Neural cell (in vitro differentiated cells): ENCODE data around the gene TBKBP1. TPM values are rescaled to one million over a fixed set of nuclear protein-coding genes. Genes with fewer than 3 reads are reported as not detected.

Experiments used
- H2AFZ ChIP-seq: fragments of 200-600, 300-800 bp; sonication (generic), shearing (Covaris generic); 2 replicates; pipeline ENCODE4 v1.6.0; 2014; ENCODE audit warnings: low read depth, mild to moderate bottlenecking, antibody characterized with exemption, low read length, moderate library complexity
- H3F3A ChIP-seq: fragments of 200-600 bp; shearing (Covaris generic); 2 replicates; pipeline ENCODE4 v1.6.1; 2016; ENCODE audit warnings: mild to moderate bottlenecking, moderate library complexity, mixed read lengths, antibody characterized with exemption, low read length; ENCODE audit not compliant: insufficient read depth, poor library complexity, severe bottlenecking
- H3K27ac ChIP-seq: fragments of 200-600, 300-800 bp; sonication (generic), shearing (Covaris generic); 2 replicates; pipeline ENCODE4 v1.5.1; 2014; ENCODE audit warnings: mild to moderate bottlenecking, low read length, moderate library complexity
- H3K27me3 ChIP-seq: fragments of 300-800, 200-600 bp; sonication (generic), shearing (Covaris generic); 2 replicates; pipeline ENCODE4 v1.6.0; 2014; ENCODE audit warnings: mild to moderate bottlenecking, low read depth, low read length, moderate library complexity; ENCODE audit not compliant: insufficient read depth
- H3K36me3 ChIP-seq: fragments of 300-800, 200-600 bp; sonication (generic), shearing (Covaris generic); 2 replicates; pipeline ENCODE4 v1.5.1; 2014; ENCODE audit warnings: mild to moderate bottlenecking, antibody characterized with exemption, low read length, moderate library complexity; ENCODE audit not compliant: insufficient read depth
- H3K4me2 ChIP-seq: fragments of 300-800, 200-600 bp; sonication (generic), shearing (Covaris generic); 2 replicates; pipeline ENCODE4 v1.6.0; 2014; ENCODE audit warnings: mild to moderate bottlenecking, low read length
- H3K4me3 ChIP-seq: fragments of 300-800, 200-600 bp; sonication (generic), shearing (Covaris generic); 2 replicates; pipeline ENCODE4 v1.5.1; 2014; ENCODE audit warnings: mild to moderate bottlenecking, low read length, moderate library complexity
- H3K79me2 ChIP-seq: fragments of 200-600 bp; shearing (Covaris generic); replicated peaks from 2 replicates; pipeline ENCODE4 v1.6.0; 2014; ENCODE audit warnings: mild to moderate bottlenecking, low read length, moderate library complexity; ENCODE audit not compliant: insufficient read depth
- H3K9ac ChIP-seq: fragments of 300-800, 200-600 bp; sonication (generic), shearing (Covaris generic); 2 replicates; pipeline ENCODE4 v1.6.1; 2016; ENCODE audit warnings: mild to moderate bottlenecking, low read length, mixed read lengths
- H3K9me2 ChIP-seq: fragments of 200-600 bp; shearing (Covaris generic); 2 replicates; pipeline ENCODE4 v1.6.1; 2016; ENCODE audit warnings: mild to moderate bottlenecking, low read length, mixed read lengths; ENCODE audit not compliant: insufficient read depth
- H3K9me3 ChIP-seq: fragments of 200-600, 300-800 bp; sonication (generic), shearing (Covaris generic); 2 replicates; pipeline ENCODE4 v1.6.1; 2016; ENCODE audit warnings: mild to moderate bottlenecking, mixed run types, low read length, moderate library complexity, mixed read lengths
- H4K20me1 ChIP-seq: fragments of 200-600 bp; shearing (Covaris generic); 2 replicates; pipeline ENCODE4 v1.6.1; 2016; ENCODE audit warnings: mild to moderate bottlenecking, mixed run types; ENCODE audit not compliant: insufficient read depth
- CTCF ChIP-seq: fragments of 450-650 bp; IDR thresholded peaks from 2 replicates; pipeline ENCODE4 v1.5.1; 2014; ENCODE audit warnings: antibody characterized with exemption, mild to moderate bottlenecking, moderate library complexity; ENCODE audit not compliant: poor library complexity, severe bottlenecking
- EP300 ChIP-seq: fragments of 450-650 bp; conservative IDR thresholded peaks from 2 replicates; pipeline ENCODE4 v1.6.1; 2014; ENCODE audit warnings: antibody characterized with exemption, mild to moderate bottlenecking, moderate library complexity; ENCODE audit not compliant: poor library complexity, severe bottlenecking
- EZH2 ChIP-seq: fragments of 200-600, 300-800 bp; shearing (Covaris generic), sonication (generic); IDR thresholded peaks from 2 replicates; pipeline ENCODE4 v1.6.1; 2014; ENCODE audit warnings: antibody characterized with exemption, low read length, borderline replicate concordance, mild to moderate bottlenecking; ENCODE audit not compliant: insufficient read depth, poor library complexity, severe bottlenecking
- MXI1 ChIP-seq: fragments of 450-650 bp; conservative IDR thresholded peaks from 2 replicates; pipeline ENCODE4 v1.6.1; 2014; ENCODE audit warnings: antibody characterized with exemption, mild to moderate bottlenecking; ENCODE audit not compliant: poor library complexity, severe bottlenecking
- POLR2AphosphoS5 ChIP-seq: IDR thresholded peaks from 2 replicates; pipeline ENCODE4 v1.6.1; 2012
- RAD21 ChIP-seq: fragments of 450-650 bp; conservative IDR thresholded peaks from 2 replicates; pipeline ENCODE4 v1.6.1; 2014; ENCODE audit warnings: antibody characterized with exemption, mild to moderate bottlenecking, moderate library complexity
- REST ChIP-seq: IDR thresholded peaks from 2 replicates; pipeline ENCODE4 v1.6.1; 2012; ENCODE audit warnings: borderline replicate concordance
- SMC3 ChIP-seq: fragments of 450-650 bp; conservative IDR thresholded peaks from 2 replicates; pipeline ENCODE4 v1.6.1; 2014; ENCODE audit warnings: antibody characterized with exemption, mild to moderate bottlenecking, moderate library complexity; ENCODE audit not compliant: poor library complexity
- TAF1 ChIP-seq: IDR thresholded peaks from 2 replicates; pipeline ENCODE4 v1.6.1; 2012; ENCODE audit warnings: low read depth
- polyA plus RNA-seq: library from polyadenylated mRNA; depleted of rRNA; stranded (reverse); fragments of >200 nt; gene quantifications from 2 replicates; pipeline ENCODE4 v1.2.3, GENCODE V29; 2014

The TBKBP1 gene
- polyA plus RNA-seq, 1 donor from 2014 or later: 25.4 TPM

GRCh38 chr17:47703671-47704070, 9.7 kb downstream of the TBKBP1 start:
- Histone ChIP-seq H3K27ac (no peak overlapping the region), H3K9ac (no peak overlapping the region), H3K4me2 (no peak overlapping the region), H2AFZ (no peak overlapping the region), H3K79me2 (no peaks in the 10 kb centered on the region), H4K20me1 (no peaks in the 10 kb centered on the region), H3F3A (no peaks in the 10 kb centered on the region), H3K27me3 (no peaks in the 10 kb centered on the region), H3K9me3 (no peaks in the 10 kb centered on the region), H3K9me2 (no peaks in the 10 kb centered on the region), H3K4me3 (no peak overlapping the region), H3K36me3 (no peaks in the 10 kb centered on the region)
- no peak for TF ChIP-seq RAD21
- no peak for TF ChIP-seq REST
- TF ChIP-seq CTCF: no peak
- TF ChIP-seq MXI1: no peak
- TF ChIP-seq POLR2AphosphoS5: no peak
- no peak for TF ChIP-seq EZH2
- no peak for TF ChIP-seq SMC3
- TF ChIP-seq TAF1: no peak
- no peak for TF ChIP-seq EP300

- Histone ChIP-seq H3K9me2 (no peaks in the 10 kb centered on the region), H2AFZ (no peak overlapping the region), H3K9ac (no peak overlapping the region), H4K20me1 (no peaks in the 10 kb centered on the region), H3K27ac (no peak overlapping the region), H3K4me3 (no peak overlapping the region), H3K27me3 (no peaks in the 10 kb centered on the region), H3K9me3 (no peaks in the 10 kb centered on the region), H3K4me2 (no peak overlapping the region), H3K36me3 (no peaks in the 10 kb centered on the region), H3K79me2 (no peaks in the 10 kb centered on the region), H3F3A (no peaks in the 10 kb centered on the region)
- no peak for TF ChIP-seq EZH2
- no peak for TF ChIP-seq SMC3
- TF ChIP-seq REST: no peak
- TF ChIP-seq POLR2AphosphoS5: no peak
Observed at GRCh38 chr17:47704116-47704515, 10.2 kb downstream of the TBKBP1 start.
